Measurements from ENCODE around the gene LMBR1.
A peak's percentile ranks its signal among the peaks of the same experiment; 100 is the strongest.
"Not testable (repeated sequence)": the region's sequence is repeated elsewhere in the genome, so short reads cannot be mapped to it uniquely, and the experiment has no call there.

LMBR1 gene

DNA sequence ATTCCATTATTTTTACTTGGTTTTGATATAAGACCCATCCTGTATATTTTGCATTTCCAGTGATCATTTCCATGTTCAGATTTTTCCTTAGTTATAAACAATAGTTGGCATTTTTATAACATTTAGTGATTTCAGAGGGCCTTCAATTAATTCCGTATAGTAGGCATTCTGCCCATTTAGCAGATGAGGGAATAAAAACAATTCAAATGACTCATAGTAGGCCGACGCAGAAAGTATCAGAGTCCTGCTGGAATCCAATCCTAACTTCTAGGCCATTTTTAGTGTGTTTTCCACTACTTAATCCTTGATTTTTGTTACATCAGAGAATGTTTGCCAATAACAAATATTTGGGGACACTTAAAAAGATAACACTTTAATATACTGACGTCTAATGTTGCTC lies 237.0 kb downstream of the LMBR1 start:
- H3K27me3 ChIP-seq (ENCODE audit: control insufficient read depth, insufficient read depth, low read length): no peaks in the 10 kb centered on the region
- H3K4me1 ChIP-seq (ENCODE audit: control insufficient read depth, insufficient read depth, low read length): peaks cover 4% of the 10 kb centered on the region; the same call in 1 of the 2 replicates

DNA sequence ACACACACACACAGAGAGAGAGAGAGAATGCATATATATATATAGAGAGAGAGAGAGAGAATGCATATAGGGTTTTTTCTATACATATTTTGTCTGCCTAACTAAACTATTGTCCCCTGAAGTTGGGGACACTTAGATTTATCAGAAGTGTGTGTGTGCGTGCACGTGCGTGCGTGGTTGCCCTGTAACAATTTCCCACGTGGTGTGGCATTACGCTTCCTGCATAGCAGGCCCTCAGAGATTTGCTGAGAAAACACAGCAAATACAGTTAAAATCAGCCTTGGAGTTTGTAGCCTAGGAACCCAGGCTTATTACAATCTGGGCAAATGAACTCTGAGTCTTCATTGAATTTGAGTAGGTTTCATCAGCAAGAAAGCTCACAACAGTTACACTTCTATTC lies 237.7 kb downstream of the LMBR1 start:
- Histone ChIP-seq H3K4me1 (ENCODE audit: control insufficient read depth, insufficient read depth, low read length) (peaks cover 4% of the 10 kb centered on the region; the same call in 1 of the 2 replicates), H3K36me3 (ENCODE audit: control insufficient read depth, insufficient read depth, low read length) (no peaks in the 10 kb centered on the region), H3K9me3 (ENCODE audit: control insufficient read depth, insufficient read depth, low read depth, low read length) (peaks cover 7% of the 10 kb centered on the region; the same call in 1 of the 2 replicates), H3K27ac (ENCODE audit: low read depth, low read length) (no peak overlapping the region), H3K4me3 (ENCODE audit: low read depth, low read length) (no peak overlapping the region), H3K27me3 (ENCODE audit: control insufficient read depth, insufficient read depth, low read length) (no peaks in the 10 kb centered on the region), H3K9ac (ENCODE audit: low read length) (no peak overlapping the region)

More for the DNA sequence above, 237.0 kb downstream of the LMBR1 start:
- Histone ChIP-seq H3K27ac (ENCODE audit: low read depth, low read length) (no peak overlapping the region), H3K36me3 (ENCODE audit: control insufficient read depth, insufficient read depth, low read length) (no peaks in the 10 kb centered on the region), H3K9ac (ENCODE audit: low read length) (no peak overlapping the region), H3K9me3 (ENCODE audit: control insufficient read depth, insufficient read depth, low read depth, low read length) (no peaks in the 10 kb centered on the region), H3K4me3 (ENCODE audit: low read depth, low read length) (no peak overlapping the region)

DNA sequence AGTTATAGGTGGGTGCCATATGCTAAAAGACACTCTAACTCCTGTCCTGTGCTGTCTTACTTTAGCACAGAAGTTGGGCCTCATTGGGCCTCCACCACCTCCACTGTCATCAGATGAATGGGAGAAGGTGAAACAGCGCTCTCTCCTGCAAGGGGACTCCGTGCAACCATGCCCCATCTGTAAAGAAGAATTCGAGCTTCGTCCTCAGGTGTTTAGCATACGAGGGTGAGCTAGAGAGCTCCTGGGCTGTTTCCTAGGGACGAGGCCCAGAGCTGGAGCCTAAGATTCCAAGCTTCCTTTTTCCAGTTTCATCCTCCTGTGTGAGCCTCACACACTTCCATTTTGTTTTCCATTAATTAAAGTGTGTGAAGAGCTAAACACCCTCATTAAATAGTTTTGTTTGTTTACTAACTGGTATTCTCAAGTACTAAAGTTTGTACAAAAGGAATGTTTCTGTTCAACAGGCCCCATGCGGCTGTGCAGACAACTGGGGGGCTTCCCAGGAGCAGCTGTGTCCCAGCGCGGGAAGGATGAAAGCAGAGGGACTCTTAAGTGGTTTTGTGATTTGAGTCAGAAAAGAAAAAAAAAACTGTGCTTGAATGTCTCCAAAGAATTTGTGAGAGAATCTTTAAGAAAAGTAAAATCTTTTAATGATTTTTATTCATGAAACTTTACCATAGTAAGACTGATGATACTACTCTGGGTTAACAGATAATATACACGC lies 238.3 kb downstream of the LMBR1 start:
- no peaks in the 10 kb centered on the region for H3K27me3 ChIP-seq (ENCODE audit: control insufficient read depth, insufficient read depth, low read length)

DNA sequence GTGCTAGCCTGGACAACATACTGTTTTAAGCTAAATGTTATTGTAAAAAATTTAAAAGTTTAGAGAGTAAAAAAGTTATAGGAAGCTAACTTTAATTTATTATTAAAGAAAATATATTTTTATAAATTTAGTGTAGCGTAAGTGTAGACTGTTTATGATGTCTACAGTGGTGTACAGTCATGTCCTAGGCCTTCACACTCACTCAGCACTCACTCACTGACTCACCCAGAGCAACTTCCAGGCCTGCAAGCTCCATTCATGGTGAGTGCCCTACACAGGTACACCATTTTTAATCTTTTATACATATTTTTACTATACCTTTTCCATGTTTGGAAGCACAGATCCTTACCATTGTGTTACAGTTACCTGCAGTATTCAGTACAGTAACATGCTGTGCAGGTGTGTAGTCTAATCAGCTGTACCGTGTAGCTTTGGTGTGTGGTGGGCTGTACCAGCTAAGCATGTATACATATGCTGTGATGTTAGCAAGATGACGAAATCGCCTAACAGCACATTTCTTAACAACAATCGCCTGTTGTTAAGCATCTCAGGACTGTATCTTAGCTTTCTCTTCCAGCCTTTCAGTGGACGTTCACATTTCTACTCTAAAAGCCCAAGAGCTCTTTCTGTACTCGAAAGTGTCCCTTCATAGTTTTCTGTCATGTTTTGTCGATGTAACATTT lies 240.0 kb downstream of the LMBR1 start:
- Histone ChIP-seq H3K36me3 (ENCODE audit: control insufficient read depth, insufficient read depth, low read length) (no peaks in the 10 kb centered on the region), H3K9ac (ENCODE audit: low read length) (no peak overlapping the region), H3K9me3 (ENCODE audit: control insufficient read depth, insufficient read depth, low read depth, low read length) (peaks cover 11% of the 10 kb centered on the region; the same call in 1 of the 2 replicates), H3K4me3 (ENCODE audit: low read depth, low read length) (no peak overlapping the region), H3K27ac (ENCODE audit: low read depth, low read length) (no peak overlapping the region), H3K4me1 (ENCODE audit: control insufficient read depth, insufficient read depth, low read length) (0 out of 2 replicates have a peak, but pooled peaks cover 4% of the 10 kb centered on the region), H3K27me3 (ENCODE audit: control insufficient read depth, insufficient read depth, low read length) (no peaks in the 10 kb centered on the region)

More for the DNA sequence above, 238.3 kb downstream of the LMBR1 start:
- Histone ChIP-seq H3K9ac (ENCODE audit: low read length) (no peak overlapping the region), H3K9me3 (ENCODE audit: control insufficient read depth, insufficient read depth, low read depth, low read length) (peaks cover 11% of the 10 kb centered on the region; the same call in 1 of the 2 replicates), H3K27ac (ENCODE audit: low read depth, low read length) (no peak overlapping the region), H3K4me3 (ENCODE audit: low read depth, low read length) (no peak overlapping the region), H3K36me3 (ENCODE audit: control insufficient read depth, insufficient read depth, low read length) (no peaks in the 10 kb centered on the region), H3K4me1 (ENCODE audit: control insufficient read depth, insufficient read depth, low read length) (peaks cover 4% of the 10 kb centered on the region; the same call in 1 of the 2 replicates)

DNA sequence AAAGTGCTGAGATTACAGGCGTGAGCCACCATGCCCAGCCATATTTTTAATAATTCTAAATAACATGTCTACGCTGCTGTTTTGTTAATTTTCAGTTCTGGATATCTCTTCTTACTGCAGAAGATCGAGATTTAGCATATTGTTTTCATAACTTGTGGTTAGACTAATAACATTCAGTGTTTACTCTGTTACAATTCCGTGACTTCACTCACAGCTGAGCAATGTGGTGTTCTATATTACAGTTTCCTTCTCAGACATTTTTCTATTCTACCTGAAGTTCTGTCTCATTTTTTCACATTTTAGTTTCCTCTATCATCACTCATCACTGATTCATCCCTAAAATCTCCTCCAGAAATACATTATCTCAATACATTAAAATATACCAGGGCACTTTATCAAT lies 241.5 kb downstream of the LMBR1 start:
- H3K36me3 ChIP-seq (ENCODE audit: control insufficient read depth, insufficient read depth, low read length): no peaks in the 10 kb centered on the region
- H3K4me1 ChIP-seq (ENCODE audit: control insufficient read depth, insufficient read depth, low read length): 0 out of 2 replicates have a peak, but pooled peaks cover 4% of the 10 kb centered on the region
- H3K4me3 ChIP-seq (ENCODE audit: low read depth, low read length): no peak overlapping the region
- H3K27me3 ChIP-seq (ENCODE audit: control insufficient read depth, insufficient read depth, low read length): no peaks in the 10 kb centered on the region
- H3K27ac ChIP-seq (ENCODE audit: low read depth, low read length): no peak overlapping the region
- no peak overlapping the region for H3K9ac ChIP-seq (ENCODE audit: low read length)
- peaks cover 11% of the 10 kb centered on the region; the same call in 1 of the 2 replicates for H3K9me3 ChIP-seq (ENCODE audit: control insufficient read depth, insufficient read depth, low read depth, low read length)

DNA sequence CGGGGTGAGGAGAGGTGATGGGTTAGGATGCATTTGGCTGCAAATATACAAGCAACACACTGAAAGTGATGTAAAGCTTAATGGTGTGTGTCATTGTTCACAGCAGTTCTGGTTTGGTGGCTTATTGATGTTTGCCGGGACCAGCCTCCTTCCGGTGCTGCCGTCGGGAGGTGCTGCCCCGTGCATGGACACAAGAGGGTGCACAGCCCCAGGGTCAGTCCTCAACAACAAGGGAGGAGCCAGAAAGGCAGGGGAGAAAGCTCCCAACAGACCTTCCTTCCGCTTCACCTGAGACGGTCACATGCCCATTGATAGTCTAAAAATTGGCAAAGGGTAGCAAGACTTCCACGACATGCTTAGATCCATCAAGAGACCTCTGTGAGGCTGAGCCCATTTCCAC lies 242.9 kb downstream of the LMBR1 start:
- Histone ChIP-seq H3K27ac (ENCODE audit: low read depth, low read length) (no peak overlapping the region), H3K9ac (ENCODE audit: low read length) (no peak overlapping the region), H3K27me3 (ENCODE audit: control insufficient read depth, insufficient read depth, low read length) (no peaks in the 10 kb centered on the region), H3K4me1 (ENCODE audit: control insufficient read depth, insufficient read depth, low read length) (0 out of 2 replicates have a peak, but pooled peaks cover 4% of the 10 kb centered on the region), H3K36me3 (ENCODE audit: control insufficient read depth, insufficient read depth, low read length) (no peaks in the 10 kb centered on the region), H3K4me3 (ENCODE audit: low read depth, low read length) (no peak overlapping the region), H3K9me3 (ENCODE audit: control insufficient read depth, insufficient read depth, low read depth, low read length) (peaks cover 11% of the 10 kb centered on the region; the same call in 1 of the 2 replicates)

DNA sequence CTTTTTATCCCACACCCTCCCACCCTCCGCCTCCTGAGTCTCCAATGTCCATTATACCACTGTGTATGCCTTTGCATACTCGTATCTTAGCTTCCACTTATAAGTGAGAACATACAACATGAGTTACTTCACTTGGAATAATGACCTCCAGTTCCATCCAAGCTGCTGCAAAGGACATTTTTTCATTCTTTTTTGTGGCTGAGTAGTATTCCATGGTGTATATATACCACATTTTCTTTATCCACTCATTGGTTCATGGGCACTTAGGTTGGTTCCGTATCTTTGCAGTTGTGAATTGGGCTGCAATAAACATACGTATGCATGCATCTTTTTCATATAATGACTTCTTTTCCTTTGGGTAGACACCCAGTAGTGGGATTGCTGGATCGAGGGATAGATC lies 245.7 kb downstream of the LMBR1 start:
- not testable (repeated sequence) for H3K27ac ChIP-seq (ENCODE audit: low read depth, low read length); H3K9ac ChIP-seq (ENCODE audit: low read length); H3K27me3 ChIP-seq (ENCODE audit: control insufficient read depth, insufficient read depth, low read length); H3K36me3 ChIP-seq (ENCODE audit: control insufficient read depth, insufficient read depth, low read length); H3K4me1 ChIP-seq (ENCODE audit: control insufficient read depth, insufficient read depth, low read length); H3K4me3 ChIP-seq (ENCODE audit: low read depth, low read length)
- H3K9me3 ChIP-seq (ENCODE audit: control insufficient read depth, insufficient read depth, low read depth, low read length): peaks cover 11% of the 10 kb centered on the region; the same call in 1 of the 2 replicates

DNA sequence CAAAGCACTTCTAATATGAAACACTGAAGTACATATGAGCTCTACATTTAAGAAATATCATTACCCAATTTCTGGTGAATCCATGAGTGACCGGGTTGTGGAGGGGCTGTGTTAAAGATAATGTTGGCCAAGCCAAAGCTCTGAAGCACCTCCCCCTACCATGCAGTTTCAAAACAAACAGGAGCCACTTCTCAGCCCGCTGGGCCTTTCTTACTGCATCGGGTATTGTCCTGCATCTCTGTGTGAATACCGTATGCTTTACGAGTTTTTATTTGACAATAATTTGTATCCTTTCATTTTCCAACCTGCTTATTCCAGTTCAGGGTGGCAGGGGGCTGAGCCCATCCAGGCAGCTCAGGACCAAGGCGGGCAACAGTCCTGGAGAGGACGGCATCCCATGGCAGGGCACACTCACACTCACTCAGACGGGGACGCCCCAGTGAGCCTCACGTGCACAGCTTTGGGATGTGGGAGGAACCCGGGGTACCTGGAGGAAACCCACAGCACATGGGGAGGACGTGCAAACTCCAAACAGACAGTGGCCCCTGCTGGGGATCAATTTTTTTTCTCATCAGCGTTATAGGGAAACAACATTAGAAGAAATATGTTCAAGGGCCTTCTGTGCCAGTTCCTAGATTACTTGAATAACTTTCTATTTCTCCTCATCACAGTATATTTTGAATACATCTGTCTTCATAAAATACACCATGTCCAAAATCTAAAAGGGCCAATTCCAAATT lies 250.5 kb downstream of the LMBR1 start:
- peaks cover 9% of the 10 kb centered on the region; the same call in 1 of the 2 replicates for H3K9me3 ChIP-seq (ENCODE audit: control insufficient read depth, insufficient read depth, low read depth, low read length)
- peaks cover 15% of the 10 kb centered on the region for H3K27me3 ChIP-seq (ENCODE audit: control insufficient read depth, insufficient read depth, low read length)
- no peak overlapping the region for H3K9ac ChIP-seq (ENCODE audit: low read length)
- H3K4me3 ChIP-seq (ENCODE audit: low read depth, low read length): no peak overlapping the region
- H3K4me1 ChIP-seq (ENCODE audit: control insufficient read depth, insufficient read depth, low read length): 0 out of 2 replicates have a peak, but pooled peaks cover 8% of the 10 kb centered on the region
- H3K27ac ChIP-seq (ENCODE audit: low read depth, low read length): no peak overlapping the region
- H3K36me3 ChIP-seq (ENCODE audit: control insufficient read depth, insufficient read depth, low read length): no peaks in the 10 kb centered on the region

DNA sequence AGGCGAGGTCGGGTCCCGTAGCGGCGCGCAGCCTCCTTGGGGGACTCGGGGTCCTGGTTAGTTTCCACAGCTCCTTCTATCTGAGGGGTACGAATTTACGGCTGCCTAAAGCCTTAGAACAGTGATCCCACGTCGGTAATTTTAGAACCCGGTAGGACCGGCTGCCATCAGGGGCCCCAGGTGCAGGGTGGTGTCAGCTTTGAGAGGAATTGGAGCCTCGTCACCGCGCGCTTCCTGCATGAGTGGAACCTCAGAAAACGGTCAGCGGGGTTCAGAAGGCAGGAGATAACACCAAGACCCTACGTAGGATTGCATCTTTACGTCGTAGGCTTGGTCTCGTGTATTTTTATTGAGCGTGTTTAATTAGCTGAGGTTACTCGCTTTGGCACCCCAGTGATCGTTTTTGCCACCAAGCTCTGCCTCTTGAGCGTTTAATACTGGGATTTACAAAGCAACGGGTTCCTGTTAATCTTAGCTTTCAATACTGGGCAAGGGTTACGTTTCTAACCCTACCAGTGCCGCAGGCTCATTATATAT lies 252.0 kb downstream of the LMBR1 start:
- peak overlapping the region; percentile 58; the same call in 1 of the 2 replicates for H3K27ac ChIP-seq (ENCODE audit: low read depth, low read length)
- H3K9ac ChIP-seq (ENCODE audit: low read length): peak overlapping the region; percentile 76
- peak overlapping the region; percentile 86 for H3K4me3 ChIP-seq (ENCODE audit: low read depth, low read length)
- peaks cover 9% of the 10 kb centered on the region; the same call in 1 of the 2 replicates for H3K9me3 ChIP-seq (ENCODE audit: control insufficient read depth, insufficient read depth, low read depth, low read length)
- peaks cover 15% of the 10 kb centered on the region for H3K27me3 ChIP-seq (ENCODE audit: control insufficient read depth, insufficient read depth, low read length)
- no peaks in the 10 kb centered on the region for H3K36me3 ChIP-seq (ENCODE audit: control insufficient read depth, insufficient read depth, low read length)
- 0 out of 2 replicates have a peak, but pooled peaks cover 8% of the 10 kb centered on the region for H3K4me1 ChIP-seq (ENCODE audit: control insufficient read depth, insufficient read depth, low read length)

DNA sequence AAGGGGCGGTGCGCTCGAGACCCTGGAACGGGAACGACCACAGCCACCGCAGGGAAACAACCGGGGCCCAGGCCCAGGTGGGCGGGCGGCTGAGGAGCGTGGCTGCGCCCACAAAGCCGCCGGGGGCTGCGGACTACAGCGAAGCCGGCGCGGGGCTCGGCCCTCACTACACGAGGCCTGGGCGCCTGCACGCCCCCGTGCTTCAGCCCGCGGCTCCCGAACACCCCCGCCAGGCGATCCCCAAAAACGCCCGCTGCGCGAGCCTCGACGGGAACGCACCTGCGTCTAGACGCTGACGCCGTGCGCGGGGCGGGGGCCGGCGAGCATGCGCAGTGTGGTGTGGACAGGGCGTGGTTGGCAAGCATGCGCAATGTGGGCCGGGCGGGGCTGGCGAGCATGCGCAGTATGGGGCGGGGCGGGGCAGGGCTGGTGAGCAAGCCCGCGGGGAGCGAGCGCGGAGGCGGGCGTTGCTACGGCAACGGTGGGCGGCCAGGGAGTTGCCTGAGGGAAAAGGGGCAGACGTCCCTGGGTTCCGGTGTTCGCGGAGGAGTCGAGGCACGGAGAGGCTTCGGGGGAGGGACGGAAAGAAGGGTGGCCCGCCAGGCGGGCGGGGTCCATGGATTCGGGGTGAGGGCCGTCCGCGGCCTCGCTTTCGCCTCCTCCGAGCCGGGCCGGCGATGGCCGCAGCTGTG lies 252.6 kb downstream of the LMBR1 start, which contains the start of gene RNF32:
TSS of gene RNF32 (plus strand) at position 518 of the 692 bp plus-strand sequence. CDS start 3,104 bp downstream, outside the sequence.
- Histone ChIP-seq H3K9me3 (ENCODE audit: control insufficient read depth, insufficient read depth, low read depth, low read length) (peaks cover 9% of the 10 kb centered on the region; the same call in 1 of the 2 replicates), H3K27ac (ENCODE audit: low read depth, low read length) (peak within 1 kb of the TSS; percentile 58; the same call in 1 of the 2 replicates), H3K9ac (ENCODE audit: low read length) (peak within 1 kb of the TSS; percentile 76)

More for the DNA sequence above, 252.6 kb downstream of the LMBR1 start, which contains the start of gene RNF32:
- Histone ChIP-seq H3K36me3 (ENCODE audit: control insufficient read depth, insufficient read depth, low read length) (no peaks in the 10 kb centered on the region), H3K4me1 (ENCODE audit: control insufficient read depth, insufficient read depth, low read length) (0 out of 2 replicates have a peak, but pooled peaks cover 8% of the 10 kb centered on the region), H3K4me3 (ENCODE audit: low read depth, low read length) (peak within 1 kb of the TSS; percentile 86), H3K27me3 (ENCODE audit: control insufficient read depth, insufficient read depth, low read length) (peaks cover 15% of the 10 kb centered on the region)

Measured in HUES6 (cell line).